Measurements from ENCODE around the gene TANGO2.

Gene TANGO2

DNA sequence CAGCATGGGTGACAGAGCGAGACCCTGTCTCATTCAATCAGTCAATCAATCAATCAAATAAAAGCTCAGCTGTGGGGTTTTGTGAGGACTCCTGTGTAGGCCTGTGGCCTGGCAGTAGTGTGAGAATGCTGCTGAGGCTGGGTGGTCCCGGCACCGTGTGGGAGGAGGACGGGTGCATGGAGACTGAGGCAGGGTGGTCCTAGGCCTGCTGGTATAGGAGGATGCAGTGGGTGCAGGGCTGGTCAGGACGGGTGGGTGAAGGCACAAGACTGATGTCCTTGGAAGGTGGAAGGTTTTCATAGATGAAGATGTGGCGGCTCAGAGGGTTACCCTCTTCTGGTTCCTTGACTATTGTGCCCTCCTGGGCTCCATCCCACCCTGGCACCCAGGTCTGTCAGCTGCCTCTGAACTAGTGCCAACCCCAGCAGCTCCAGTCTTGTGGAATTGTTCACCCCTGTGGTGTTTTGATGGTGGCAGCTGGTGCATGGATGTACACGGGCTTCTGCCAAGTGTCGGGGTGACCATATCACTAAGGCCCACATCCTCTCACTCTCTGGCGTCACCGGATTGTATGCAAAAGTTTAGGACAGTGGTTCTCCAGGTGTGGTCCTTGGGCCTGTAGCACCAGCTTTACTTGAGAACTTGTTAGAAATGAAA is 23.7 kb downstream of the TANGO2 start:
- DNase-seq (ENCODE audit: low read depth), result no peak

DNA sequence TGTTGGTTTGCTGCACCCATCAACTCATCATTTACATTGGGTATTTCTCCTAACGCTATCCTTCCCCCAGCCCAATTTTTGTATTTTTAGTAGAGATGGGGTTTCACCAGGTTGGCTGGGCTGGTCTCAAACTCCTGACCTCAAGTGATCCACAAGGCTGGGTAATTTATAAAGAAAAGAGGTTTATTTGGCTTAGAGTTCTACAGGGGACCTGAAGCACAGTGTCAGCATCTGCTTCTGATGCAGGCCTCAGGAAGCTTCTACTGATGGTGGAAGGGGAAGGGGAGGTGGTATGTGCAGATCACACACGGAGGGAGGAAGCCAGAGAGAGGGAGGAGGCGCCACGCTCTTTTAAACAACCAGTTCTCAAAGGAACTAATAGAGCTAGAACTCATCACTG is 25.8 kb downstream of the TANGO2 start:
- no peak for DNase-seq (ENCODE audit: low read depth)

DNA sequence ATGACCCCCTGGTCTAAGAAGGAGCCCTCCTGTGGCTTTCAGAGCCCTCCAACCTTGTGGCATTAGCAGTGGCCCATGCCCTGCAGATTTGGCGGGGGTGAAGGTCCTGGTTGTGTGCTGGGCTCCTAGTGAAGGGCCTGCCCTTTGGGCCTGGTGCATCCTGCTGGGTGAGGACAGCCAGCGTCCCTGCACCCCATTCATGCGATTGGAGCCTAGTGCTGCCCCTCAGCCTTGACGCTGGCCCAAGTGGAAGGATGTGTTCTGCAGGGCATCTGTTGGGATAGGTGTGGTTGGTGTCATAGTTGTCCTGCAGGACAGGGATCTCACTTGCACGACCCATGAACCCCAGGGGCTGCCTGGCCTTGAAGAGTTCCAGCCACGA is 31.0 kb downstream of the TANGO2 start:
- no peak for DNase-seq (ENCODE audit: low read depth)

DNA sequence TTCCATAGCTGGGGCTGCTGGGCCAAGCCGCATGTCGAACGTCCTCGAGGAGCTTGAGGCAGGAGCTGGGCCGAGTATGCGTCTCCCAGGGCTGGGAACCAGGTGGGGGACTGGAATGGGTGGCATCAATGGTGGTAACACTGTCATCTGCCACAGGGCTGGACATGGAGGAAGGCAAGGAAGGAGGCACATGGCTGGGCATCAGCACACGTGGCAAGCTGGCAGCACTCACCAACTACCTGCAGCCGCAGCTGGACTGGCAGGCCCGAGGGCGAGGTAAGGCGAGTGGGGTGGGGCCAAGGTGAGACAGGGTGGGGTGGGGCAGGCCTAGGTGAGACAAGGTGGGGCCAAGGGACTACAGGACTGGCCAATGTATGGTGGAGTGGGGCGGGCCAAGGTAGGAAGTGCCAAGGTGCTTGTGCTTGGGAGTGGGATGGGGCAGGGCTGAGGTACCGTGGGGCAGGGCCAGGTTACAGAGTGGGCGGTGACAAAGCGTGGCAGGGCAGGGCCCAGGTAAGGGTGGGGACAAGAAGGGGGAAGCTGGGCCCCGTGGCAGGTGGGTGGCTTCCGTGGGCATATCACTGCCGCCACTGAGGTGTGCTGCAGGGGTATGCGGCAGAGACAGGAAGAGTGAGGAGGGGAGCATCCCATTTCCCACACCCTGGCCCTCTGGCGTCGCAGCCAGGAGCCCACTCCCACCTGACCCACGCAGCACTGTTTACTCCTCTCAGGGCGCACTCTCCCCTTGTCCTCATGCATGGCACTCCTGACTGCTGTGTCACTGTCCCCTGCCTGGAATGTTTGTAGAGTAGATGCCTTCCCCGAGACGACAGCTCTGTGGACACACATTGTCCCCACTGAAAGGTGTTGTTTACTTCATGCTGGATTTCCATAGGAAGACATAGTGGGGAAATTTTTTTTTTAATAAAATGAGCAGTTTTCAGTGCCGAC is 31.7 kb downstream of the TANGO2 start:
- no peak for DNase-seq (ENCODE audit: low read depth)

DNA sequence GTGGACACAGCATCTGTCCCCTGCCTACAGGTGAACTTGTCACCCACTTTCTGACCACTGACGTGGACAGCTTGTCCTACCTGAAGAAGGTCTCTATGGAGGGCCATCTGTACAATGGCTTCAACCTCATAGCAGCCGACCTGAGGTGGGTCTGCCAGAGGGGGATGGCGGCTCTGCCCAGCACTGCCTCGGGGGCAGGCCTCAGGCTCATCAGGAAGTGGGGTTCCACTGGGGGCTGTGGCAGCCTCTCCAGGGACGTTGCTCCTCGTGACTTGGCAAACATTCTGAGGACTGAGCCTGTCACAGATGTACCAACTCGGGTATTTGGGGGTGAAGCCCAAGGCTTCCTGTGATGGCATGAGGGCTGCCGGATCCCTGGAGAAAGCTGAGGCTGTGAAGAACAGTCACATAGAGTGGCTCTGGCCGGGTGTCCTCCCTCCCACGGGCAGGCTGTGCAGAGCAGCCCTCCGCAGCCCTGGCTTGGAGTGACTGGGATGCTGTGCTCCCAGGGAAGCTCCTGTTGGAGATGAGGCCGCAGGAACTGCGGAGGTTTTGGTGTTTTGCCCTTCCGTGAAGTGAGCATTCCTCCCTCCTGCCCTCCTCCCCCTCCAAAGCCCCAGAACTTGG is 32.6 kb downstream of the TANGO2 start:
- no peak for DNase-seq (ENCODE audit: low read depth)

DNA sequence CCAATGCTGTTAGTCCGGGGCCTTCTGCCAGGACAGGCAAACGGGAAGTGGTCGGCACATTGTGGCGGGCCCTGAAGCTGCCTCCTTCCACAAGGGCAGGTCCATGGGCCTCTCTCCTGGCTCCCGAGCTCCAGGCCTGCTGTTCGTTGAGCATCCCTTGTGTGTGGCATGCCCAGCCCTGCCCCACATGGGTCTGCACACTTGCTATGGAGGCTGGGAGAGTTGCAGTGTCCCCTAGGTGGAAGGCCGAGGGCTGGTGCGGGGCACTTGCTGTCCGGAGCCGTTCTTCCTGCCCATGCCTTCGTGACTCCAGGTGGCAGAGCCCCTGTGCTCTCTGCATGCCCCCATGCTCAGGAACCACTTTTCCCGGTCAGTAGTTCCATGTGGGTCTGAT is 33.1 kb downstream of the TANGO2 start:
- DNase-seq (ENCODE audit: low read depth), result no peak

DNA sequence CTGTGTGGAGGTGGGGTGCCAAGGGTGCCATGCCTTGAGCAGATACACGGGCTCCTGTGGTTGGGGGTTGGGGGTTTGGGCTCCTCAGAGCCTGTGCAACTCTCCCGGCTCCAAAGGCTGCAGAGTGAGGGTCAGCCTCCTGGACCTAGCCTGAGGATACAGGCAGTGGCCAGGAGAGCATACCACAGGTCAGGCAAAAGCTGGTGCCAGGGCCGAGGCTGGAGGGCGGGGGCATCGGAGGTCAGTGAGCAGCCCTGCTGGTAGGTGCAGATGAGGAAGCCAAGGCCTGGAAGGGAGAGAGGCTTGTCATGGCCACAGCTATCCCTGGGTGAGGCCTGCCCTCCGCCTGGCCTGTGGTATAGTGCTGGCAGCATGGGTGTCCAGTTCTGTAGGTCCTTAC is 33.6 kb downstream of the TANGO2 start:
- no peak for DNase-seq (ENCODE audit: low read depth)

DNA sequence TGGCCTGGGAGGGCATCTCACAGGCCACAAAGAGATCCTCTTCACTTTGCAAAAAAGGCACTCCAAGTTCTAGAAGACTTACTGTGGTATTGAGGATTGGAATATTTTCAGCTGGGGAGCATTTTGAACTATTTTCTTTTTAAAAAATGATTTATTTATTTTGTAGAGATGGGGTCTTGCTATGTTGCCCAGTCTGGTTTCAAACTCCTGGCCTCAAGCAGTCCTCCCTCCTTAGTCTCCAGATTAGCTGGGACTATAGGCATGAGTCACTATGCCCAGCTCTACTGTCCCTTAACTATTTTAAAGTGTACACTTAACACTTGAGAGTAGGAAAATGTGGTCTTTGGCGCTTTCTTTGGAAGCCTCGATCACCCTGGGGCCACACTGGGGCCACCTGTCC is 34.2 kb downstream of the TANGO2 start:
- no peak for DNase-seq (ENCODE audit: low read depth)

DNA sequence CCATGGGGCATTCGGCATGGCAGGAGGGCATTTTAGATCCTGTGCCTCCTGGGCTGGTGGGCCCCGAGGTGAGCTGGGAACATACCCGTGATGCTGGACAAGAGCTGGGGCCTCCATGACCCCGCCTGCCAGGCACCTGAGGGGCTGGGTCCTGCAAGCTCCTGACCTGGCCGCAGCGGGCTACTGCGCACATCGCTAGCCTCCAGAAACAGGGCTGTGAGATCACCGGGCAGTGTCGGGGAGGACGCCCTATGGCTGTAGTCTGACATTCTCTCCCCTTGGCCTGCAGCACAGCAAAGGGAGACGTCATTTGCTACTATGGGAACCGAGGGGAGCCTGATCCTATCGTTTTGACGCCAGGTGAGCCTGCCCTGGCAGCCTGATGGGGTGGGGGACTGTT is 34.7 kb downstream of the TANGO2 start:
- DNase-seq (ENCODE audit: low read depth), result no peak

DNA sequence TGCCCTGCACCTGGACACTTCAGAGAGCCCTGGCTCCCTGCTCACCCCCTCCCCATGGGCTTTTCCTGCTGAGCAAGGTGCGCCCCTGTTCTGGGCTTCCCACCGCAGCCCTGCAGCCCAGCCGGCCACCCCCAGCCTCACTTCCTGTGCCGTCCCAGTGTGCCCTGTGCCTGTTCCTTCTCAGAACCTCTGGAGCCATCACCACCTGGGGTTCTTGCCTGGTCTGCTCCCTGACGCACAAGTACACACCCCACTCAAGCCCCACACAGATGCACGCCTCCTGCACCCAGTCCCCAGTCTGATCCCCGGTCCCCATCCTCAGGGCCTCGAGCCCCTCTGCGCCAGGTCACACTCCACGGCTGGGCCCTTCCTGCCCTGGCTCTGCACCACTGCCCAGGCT is 35.3 kb downstream of the TANGO2 start:
- no peak for DNase-seq (ENCODE audit: low read depth)

DNA sequence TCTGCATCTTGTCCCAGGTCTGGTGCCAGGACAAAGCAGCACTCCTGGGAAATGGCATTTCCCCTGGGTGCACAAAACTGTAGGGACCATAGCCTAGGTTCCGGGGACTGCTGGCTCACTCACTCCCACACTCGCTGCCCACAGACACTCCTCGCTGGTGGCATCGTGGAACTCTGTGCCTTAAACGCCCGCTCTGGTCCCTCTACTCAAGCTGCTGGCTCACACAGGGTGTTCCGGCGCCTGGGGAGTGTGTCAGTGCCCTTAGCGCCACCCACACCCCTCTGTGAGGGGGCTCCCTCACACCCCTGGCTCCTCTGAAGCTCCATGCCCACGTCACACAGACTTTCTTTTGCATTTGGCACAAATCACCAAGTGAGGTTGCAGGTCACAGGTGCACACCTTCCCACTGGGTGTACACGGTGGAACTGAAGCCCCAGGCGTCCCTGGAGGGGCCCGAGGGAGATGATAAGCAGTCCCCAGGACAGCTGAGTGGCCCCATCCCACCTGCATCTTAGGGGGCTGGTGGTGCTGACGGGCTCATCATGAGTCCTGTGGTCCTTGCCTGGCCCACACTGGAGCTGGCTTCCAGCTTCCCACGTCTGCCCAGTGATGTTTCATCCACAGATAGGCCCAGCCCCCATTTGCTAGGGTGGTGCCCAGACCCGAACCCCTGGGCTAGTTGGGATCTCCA is 35.9 kb downstream of the TANGO2 start:
- no peak for DNase-seq (ENCODE audit: low read depth)

DNA sequence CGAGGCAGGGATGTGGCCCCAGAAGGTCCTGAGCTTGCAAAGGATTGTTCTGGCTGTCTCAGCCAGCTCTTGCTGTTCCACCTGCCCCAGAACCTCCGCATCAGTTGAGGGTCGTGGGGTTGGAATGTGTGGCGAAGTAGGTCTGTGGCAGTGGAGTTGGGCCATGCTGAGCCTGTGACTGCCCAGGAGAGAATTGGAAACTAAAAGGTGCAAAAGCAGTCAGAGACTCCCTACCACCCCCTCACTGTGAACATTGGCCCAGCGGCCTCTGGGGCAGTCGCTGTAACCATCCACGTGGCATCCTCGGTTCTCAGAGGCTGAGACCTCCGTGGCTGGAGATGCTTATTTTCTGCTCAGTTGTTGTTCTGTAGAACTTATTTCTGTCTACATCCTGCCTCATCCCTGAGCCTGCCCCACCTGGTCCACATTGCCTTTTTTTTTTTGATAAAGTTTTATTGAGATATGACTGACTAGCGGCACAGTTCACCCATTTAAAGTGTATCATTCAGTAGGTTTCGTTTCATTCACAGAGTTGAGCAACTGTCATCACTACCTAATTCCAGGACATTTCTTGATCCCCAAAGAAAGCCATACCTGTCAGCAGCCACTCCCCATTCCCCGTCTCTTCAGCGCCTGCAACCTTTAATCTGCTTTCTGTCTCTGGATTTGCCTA is 36.8 kb downstream of the TANGO2 start:
- DNase-seq (ENCODE audit: low read depth), result no peak

DNA sequence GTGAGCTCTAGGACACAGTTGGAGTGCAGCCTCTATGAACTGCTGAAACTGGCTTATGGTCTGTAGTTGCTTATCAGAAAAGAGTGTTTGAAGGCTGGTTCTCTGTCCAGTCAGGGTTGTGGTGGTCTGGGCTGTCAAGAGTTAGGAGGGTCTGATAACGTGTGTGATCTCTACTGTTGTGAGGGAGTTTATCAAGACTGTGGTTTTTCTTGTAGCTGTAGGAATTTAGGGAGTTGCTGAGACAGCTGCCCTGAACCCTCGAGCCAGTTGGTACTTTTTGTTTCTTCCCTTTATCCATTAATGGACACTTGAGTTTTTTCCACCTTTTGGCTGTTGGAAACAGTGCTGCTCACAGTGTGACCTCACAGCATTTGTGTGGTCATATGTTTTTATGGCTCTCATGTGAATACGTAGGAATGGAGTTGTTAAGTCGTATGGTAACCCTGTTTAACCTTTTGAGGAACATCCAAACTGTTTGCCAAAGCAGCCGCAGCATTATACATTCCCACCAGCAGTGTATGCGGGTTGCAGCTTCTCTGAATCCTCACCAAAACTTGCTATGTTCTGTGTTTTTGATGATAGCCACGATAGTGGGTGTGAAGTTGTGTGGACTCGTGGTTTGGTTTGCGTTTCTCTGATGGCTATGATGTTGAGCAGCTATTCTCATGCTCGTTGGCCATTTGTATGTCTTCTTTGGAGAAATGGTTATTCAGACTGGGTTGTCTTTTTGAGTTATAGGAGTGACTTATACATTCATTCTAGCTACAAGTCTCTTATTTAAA is 38.3 kb downstream of the TANGO2 start:
- no peak for DNase-seq (ENCODE audit: low read depth)

DNA sequence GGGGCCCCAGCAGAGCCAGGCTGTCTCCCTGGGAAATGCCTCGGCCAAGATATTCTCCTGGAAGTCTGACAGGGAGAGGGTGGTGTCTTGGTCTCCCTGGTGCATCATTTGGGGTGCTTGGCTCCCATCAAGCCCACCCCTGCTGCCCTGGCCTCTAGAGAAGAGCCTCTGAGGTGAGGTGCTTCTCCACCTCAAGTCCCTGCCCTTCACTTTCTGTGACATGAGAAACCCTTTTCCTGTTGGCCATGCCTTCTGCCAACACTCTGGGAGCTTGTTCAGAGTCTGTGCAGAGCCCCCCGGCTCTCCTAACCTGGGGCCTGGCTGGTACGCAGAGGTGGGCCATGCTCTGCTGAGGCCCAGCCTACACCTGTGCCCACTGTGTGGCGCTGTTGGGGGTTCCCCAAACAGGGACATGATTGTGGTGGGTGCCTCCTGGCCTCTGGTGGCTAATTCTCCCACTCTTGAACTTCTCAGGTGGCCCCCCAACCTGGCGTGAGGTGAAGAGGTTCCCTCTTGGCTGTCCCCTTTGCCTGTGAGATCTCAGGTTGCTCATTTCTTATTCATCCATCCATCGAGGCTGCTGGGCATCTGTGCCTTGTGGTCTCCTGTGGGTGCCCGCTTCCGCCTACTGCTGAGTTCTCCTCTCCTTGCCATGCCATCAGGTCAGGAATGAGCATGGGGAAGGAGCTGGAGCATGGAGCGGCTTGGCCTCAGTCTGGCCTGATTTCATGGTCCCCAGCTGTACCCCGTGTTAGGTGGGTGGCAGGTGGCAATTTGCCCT is 40.0 kb downstream of the TANGO2 start:
- DNase-seq (ENCODE audit: low read depth), result no peak

DNA sequence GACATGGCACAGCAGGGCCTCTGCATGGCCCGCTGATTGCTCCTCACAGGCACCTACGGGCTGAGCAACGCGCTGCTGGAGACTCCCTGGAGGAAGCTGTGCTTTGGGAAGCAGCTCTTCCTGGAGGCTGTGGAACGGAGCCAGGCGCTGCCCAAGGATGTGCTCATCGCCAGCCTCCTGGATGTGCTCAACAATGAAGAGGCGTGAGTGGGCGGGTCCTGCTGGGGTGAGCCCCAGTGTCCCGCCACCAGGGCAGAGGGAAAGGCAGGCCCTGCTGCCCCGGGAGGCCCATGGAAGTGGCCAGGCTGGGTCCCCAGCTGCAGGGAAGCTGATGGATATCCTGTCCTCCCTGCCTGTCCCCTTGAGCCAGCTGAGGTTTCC is 40.6 kb downstream of the TANGO2 start:
- DNase-seq (ENCODE audit: low read depth), result no peak

DNA sequence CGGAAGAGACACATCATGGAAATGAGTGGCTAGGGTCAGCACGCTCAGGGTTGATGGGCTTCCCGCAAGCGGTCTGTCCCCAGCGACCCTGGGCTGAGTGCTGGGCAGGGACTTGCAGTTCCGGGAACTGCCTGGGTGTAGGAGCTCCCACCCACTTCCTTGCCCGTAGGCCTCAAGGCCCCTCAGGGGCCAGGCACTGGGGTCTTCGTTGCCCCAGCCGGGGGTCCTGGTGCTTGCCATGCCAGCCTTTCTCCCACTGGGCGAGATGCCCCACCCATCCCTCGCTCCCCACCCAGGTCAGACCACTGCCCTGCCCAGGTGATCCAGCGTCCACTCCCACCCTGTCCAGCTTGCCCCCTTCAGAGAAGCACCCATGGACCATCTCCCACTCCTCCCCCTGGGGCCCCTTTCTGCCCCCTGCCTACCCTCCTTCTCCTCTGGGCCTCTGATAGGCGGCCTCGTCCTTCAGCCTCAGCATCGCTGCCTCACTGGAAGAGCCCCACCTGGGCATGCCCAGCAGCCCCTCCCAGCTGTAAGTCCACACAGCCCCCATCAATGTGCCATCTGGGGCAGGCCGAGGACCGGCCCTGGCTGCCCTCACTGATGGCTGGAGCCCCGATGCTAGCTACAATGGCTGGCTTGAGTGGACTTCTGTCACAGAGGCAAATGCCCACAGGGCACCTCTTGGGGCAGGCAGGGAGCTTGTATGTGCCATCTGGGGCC is 41.3 kb downstream of the TANGO2 start:
- no peak for DNase-seq (ENCODE audit: low read depth)

DNA sequence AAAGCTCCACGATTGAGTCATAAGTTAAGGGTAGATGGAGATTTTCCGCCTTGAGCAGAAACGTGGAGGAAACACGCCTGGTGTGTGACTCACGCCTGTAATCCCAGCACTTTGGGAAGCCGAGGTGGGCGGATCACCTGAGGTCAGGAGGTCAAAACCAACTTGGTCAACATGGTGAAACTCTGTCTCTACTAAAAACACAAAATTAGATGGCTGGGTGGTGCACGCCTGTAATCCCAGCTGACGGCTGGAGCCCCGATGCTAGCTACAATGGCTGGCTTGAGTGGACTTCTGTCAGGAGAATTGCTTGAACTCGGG is 41.8 kb downstream of the TANGO2 start:
- no peak for DNase-seq (ENCODE audit: low read depth)

DNA sequence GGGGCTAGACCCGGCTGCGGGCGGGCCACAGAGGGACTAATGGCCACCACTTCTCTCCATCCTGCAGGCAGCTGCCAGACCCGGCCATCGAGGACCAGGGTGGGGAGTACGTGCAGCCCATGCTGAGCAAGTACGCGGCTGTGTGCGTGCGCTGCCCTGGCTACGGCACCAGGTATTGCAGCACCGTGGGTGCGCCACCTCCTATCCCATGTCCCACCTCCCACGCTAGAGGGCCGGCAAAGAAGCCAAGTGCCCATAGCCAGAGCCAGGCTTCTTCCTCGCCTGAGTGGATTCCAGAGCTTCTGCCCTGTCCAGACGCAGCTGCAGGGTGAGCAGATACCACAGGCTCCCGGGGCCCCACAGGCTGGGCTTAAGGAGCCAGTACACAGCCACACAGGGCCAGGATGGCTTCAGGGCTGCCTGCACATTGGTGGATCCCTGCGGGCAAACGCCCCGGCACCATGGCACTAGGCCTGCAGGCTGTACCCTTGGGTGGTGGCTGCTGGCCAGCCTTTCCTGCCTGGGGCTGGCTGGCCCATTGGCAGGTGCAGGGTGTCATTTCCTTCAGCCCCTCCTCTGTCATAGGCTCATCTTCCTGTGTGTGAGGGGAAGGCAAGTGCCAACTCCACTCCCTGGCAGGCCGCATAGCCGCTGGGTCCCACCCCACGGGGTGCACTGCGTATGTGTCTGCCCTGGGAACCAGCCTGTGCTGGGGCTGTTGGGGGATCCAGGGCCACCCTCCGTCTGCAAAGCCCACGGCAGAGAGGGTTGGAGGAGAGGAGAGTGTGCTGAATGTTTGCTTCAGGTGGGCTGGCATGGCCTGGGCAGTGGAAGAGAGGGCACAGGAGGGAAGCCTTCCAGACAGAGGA is 42.6 kb downstream of the TANGO2 start:
- no peak for DNase-seq (ENCODE audit: low read depth)

DNA sequence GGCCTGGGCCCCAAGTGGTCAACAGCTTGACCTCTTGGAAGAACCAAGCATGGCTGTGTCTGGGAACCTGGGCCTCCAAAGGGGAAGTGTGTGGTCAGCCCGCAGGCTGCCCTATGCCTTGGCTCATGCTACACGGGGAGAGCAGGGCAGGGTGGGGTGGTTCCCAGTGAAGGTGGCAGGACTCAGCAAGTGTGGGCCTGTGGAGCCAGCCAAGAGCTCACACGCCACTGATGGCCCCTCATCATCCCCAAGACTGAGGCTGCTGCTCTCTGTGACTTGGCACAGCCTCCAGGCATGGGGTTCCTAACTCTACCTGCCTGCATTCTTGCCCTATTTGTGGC is 43.2 kb downstream of the TANGO2 start:
- no peak for DNase-seq (ENCODE audit: low read depth)
